ENCODE results near the gene TMEM42. TPM values are rescaled to one million over a fixed set of nuclear protein-coding genes. Genes with fewer than 3 reads are reported as not detected.
A peak's percentile ranks its signal among the peaks of the same experiment; 100 is the strongest.

The TMEM42 gene
- total and polyA plus RNA-seq, 2 of the 13 experiments (the other 11 are each of a cell fraction or from before 2014, with no cell fraction given): 5.5 to 24.5 TPM

GRCh38 chr3:44861412-44862225 lies at the start of gene TMEM42 (continued):
- TF ChIP-seq MNT (IDR thresholded peaks at IDR 0.05): no peak
- TF ChIP-seq REL (CRISPR knock-in tag; conservative IDR thresholded peaks at IDR 0.05): no peak; the same call in 1 of the 2 replicates
- no peak for TF ChIP-seq SRF (IDR thresholded peaks at IDR 0.05; ENCODE audit: low read depth, low read length)
- TF ChIP-seq ZNF335 (CRISPR knock-in tag; IDR thresholded peaks at IDR 0.05): peak; percentile 32; the same call in 1 of the 2 replicates
- TF ChIP-seq NCOA1 (CRISPR knock-in tag; IDR thresholded peaks at IDR 0.05): no peak
- TF ChIP-seq KMT2B (CRISPR knock-in tag; IDR thresholded peaks at IDR 0.05): peak; percentile 86
- 0 out of 2 replicates have a peak, but pooled peaks have one; percentile 16 for TF ChIP-seq HCFC1 (IDR thresholded peaks at IDR 0.05; ENCODE audit: low read depth, low read length)
- TF ChIP-seq MTF1 (CRISPR knock-in tag; IDR thresholded peaks at IDR 0.05): no peak
- TF ChIP-seq TP53 (CRISPR knock-in tag; conservative IDR thresholded peaks at IDR 0.05): no peak
- TF ChIP-seq ZNF296 (CRISPR knock-in tag; conservative IDR thresholded peaks at IDR 0.05): peak; percentile 19; the same call in 1 of the 2 replicates
- no peak for TF ChIP-seq SOX6 (IDR thresholded peaks at IDR 0.05)
- peak; percentile 21; the same call in 1 of the 2 replicates for TF ChIP-seq SOX6 (CRISPR knock-in tag; IDR thresholded peaks at IDR 0.05)
- no peak for TF ChIP-seq ZNF543 (CRISPR knock-in tag; IDR thresholded peaks at IDR 0.05)
- TF ChIP-seq ZBTB7B (CRISPR knock-in tag; IDR thresholded peaks at IDR 0.05): peak; percentile 68
- peak; percentile 81 for TF ChIP-seq HIC2 (CRISPR knock-in tag; IDR thresholded peaks at IDR 0.05; ENCODE audit: low read depth)
- peak; percentile 77; the same call in 1 of the 2 replicates for TF ChIP-seq ZNF234 (CRISPR knock-in tag; conservative IDR thresholded peaks at IDR 0.05)
- no peak for TF ChIP-seq DZIP1 (CRISPR knock-in tag; IDR thresholded peaks at IDR 0.05)
- TF ChIP-seq ZBTB21 (CRISPR knock-in tag; IDR thresholded peaks at IDR 0.05): peak; percentile 65; the same call in 1 of the 2 replicates
- TF ChIP-seq ZNF546 (CRISPR knock-in tag; conservative IDR thresholded peaks at IDR 0.05): no peak
- TF ChIP-seq E2F1 (CRISPR knock-in tag; IDR thresholded peaks at IDR 0.05): no peak
- peak; percentile 64; the same call in 1 of the 2 replicates for TF ChIP-seq ATF1 (CRISPR knock-in tag; IDR thresholded peaks at IDR 0.05)
- TF ChIP-seq HNF4A (CRISPR knock-in tag; IDR thresholded peaks at IDR 0.05): no peak
- no peak for TF ChIP-seq FOXM1 (CRISPR knock-in tag; IDR thresholded peaks at IDR 0.05)
- TF ChIP-seq THAP8 (CRISPR knock-in tag; IDR thresholded peaks at IDR 0.05; ENCODE audit: borderline replicate concordance): no peak
